22Rv1 (cell line): ENCODE results near the gene P2RX7.

Experiments
- ZFX ChIP-seq: fragments of 450-650 bp; IDR thresholded peaks from 2 replicates; pipeline ENCODE4 v1.6.1; 2017; ENCODE audit warnings: antibody characterized with exemption, borderline replicate concordance
- TF ChIP-seq, protein P1 (sequence below): fragments of 450-650 bp; IDR thresholded peaks from 2 replicates; pipeline ENCODE4 v1.5.1; 2017; ENCODE audit warnings: mild to moderate bottlenecking

DNA sequence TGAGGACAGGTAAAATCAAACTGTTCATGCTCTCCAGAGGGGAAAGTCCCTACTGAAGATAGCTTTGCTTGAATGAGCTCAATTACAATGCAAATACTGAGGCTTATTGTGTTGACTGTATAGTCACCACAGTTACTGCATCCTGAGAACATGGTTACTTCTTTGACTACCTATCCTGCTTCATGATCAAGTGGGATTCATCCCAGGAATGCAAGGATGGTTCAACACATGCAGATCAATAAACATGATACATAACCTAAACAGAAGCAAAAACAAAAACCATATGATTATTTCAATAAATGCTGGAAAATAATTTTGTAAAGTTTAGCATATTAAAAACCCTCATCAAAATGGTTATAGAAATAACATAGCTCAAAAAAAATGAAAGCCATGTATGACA, 32.9 kb upstream of the P2RX7 start:
- TF ChIP-seq, protein P1, sequence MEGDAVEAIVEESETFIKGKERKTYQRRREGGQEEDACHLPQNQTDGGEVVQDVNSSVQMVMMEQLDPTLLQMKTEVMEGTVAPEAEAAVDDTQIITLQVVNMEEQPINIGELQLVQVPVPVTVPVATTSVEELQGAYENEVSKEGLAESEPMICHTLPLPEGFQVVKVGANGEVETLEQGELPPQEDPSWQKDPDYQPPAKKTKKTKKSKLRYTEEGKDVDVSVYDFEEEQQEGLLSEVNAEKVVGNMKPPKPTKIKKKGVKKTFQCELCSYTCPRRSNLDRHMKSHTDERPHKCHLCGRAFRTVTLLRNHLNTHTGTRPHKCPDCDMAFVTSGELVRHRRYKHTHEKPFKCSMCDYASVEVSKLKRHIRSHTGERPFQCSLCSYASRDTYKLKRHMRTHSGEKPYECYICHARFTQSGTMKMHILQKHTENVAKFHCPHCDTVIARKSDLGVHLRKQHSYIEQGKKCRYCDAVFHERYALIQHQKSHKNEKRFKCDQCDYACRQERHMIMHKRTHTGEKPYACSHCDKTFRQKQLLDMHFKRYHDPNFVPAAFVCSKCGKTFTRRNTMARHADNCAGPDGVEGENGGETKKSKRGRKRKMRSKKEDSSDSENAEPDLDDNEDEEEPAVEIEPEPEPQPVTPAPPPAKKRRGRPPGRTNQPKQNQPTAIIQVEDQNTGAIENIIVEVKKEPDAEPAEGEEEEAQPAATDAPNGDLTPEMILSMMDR: no peak
- TF ChIP-seq ZFX: no peak
